OCI-LY1 (cell line): Measurements from ENCODE around the gene RGS7.

ENCODE experiments used
- H2AFZ ChIP-seq: fragments of 200-600 bp; sonication (generic), shearing (Covaris generic); 2 replicates; pipeline ENCODE4 v1.6.0; 2014; ENCODE audit warnings: antibody characterized with exemption, mild to moderate bottlenecking, low read length
- H3F3A ChIP-seq: fragments of 200-600 bp; sonication (generic), shearing (Covaris generic); 2 replicates; pipeline ENCODE4 v1.6.0; 2014; ENCODE audit warnings: mild to moderate bottlenecking, antibody characterized with exemption, low read length, moderate library complexity; ENCODE audit not compliant: insufficient read depth
- H3K27ac ChIP-seq: fragments of 200-600 bp; sonication (generic); 2 replicates; pipeline ENCODE4 v1.5.1; 2014; ENCODE audit warnings: low read length, mixed run types, mild to moderate bottlenecking, low read depth; ENCODE audit not compliant: poor library complexity, severe bottlenecking
- H3K27me3 ChIP-seq: fragments of 200-600 bp; sonication (generic); 2 replicates; pipeline ENCODE4 v1.6.0; 2014; ENCODE audit warnings: antibody characterized with exemption, mild to moderate bottlenecking, low read length, moderate library complexity; ENCODE audit not compliant: insufficient read depth
- H3K36me3 ChIP-seq: fragments of 200-600 bp; sonication (generic); 2 replicates; pipeline ENCODE4 v1.6.1; 2014; ENCODE audit warnings: mild to moderate bottlenecking, antibody characterized with exemption, low read length, moderate library complexity, mixed read lengths; ENCODE audit not compliant: insufficient read depth
- H3K4me1 ChIP-seq: fragments of 200-600 bp; sonication (generic); 2 replicates; pipeline ENCODE4 v1.5.1; 2014; ENCODE audit warnings: mild to moderate bottlenecking, low read length, moderate library complexity; ENCODE audit not compliant: insufficient read depth, severe bottlenecking
- H3K4me2 ChIP-seq: fragments of 200-600 bp; sonication (generic), shearing (Covaris generic); 2 replicates; pipeline ENCODE4 v1.6.1; 2014; ENCODE audit warnings: low read length
- H3K4me3 ChIP-seq: fragments of 200-600 bp; sonication (generic); 2 replicates; pipeline ENCODE4 v1.5.1; 2014; ENCODE audit warnings: low read length, low read depth, mild to moderate bottlenecking, mixed read lengths; ENCODE audit not compliant: poor library complexity, severe bottlenecking
- H3K79me2 ChIP-seq: fragments of 200-600 bp; shearing (Covaris generic); 2 replicates; pipeline ENCODE4 v1.6.1; 2016; ENCODE audit warnings: mixed run types, low read length, mixed read lengths; ENCODE audit not compliant: insufficient read depth
- H3K9ac ChIP-seq: fragments of 200-600 bp; sonication (generic), shearing (Covaris generic); 2 replicates; pipeline ENCODE4 v1.6.1; 2014; ENCODE audit warnings: mild to moderate bottlenecking, low read length, mixed read lengths
- H3K9me2 ChIP-seq: fragments of 200-600 bp; sonication (generic), shearing (Covaris generic); 2 replicates; pipeline ENCODE4 v1.6.1; 2014; ENCODE audit warnings: low read depth, mild to moderate bottlenecking, low read length, mixed read lengths
- H3K9me3 ChIP-seq: fragments of 200-600 bp; shearing (Covaris generic); 2 replicates; pipeline ENCODE4 v1.6.1; 2014; ENCODE audit warnings: low read length, mixed read lengths
- H4K20me1 ChIP-seq: fragments of 200-600 bp; sonication (generic), shearing (Covaris generic); 2 replicates; pipeline ENCODE4 v1.6.0; 2016; ENCODE audit warnings: mild to moderate bottlenecking, low read length; ENCODE audit not compliant: insufficient read depth
- CTCF ChIP-seq: fragments of 200-600 bp; sonication (generic), shearing (Covaris generic); IDR thresholded peaks from 2 replicates; pipeline ENCODE4 v1.5.1; 2017; ENCODE audit warnings: mild to moderate bottlenecking, antibody characterized with exemption, low read length, moderate library complexity, mixed read lengths
- EZH2 ChIP-seq: fragments of 200-600 bp; sonication (generic), shearing (Covaris generic); IDR thresholded peaks from 2 replicates; pipeline ENCODE4 v1.8.0; 2017; ENCODE audit warnings: borderline replicate concordance, mixed run types, mild to moderate bottlenecking, antibody characterized with exemption, low read length, moderate library complexity, mixed read lengths

The RGS7 gene

DNA sequence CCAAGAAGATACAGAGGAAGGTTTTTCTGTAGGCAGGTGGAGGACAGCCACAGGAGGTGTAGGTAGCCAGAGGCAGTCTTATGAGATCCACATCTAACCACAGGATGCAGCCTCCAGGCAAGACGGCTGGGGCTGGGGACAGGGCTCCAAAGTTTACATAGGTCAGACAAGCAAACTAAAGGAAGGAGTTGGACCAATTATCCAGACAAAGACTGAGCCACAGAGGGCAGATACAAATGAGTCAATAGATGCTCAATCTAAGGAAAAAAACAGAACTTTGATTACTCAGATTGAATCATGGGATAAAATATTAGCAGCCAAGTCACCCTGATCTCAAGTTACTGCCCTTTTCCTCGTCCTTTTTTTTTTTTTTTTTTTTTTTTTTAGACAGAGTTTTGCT, 91.6 kb downstream of the RGS7 start:
- peaks cover 3% of the 10 kb centered on the region; the same call in 1 of the 2 replicates for H3K27me3 ChIP-seq
- no peak overlapping the region for H3K27ac ChIP-seq
- H3K9me2 ChIP-seq, result no peaks in the 10 kb centered on the region
- H2AFZ ChIP-seq, result no peak overlapping the region
- TF ChIP-seq CTCF, result no peak
- no peak for TF ChIP-seq EZH2
- no peaks in the 10 kb centered on the region for H3K4me1 ChIP-seq
- no peaks in the 10 kb centered on the region for H3F3A ChIP-seq
- no peak overlapping the region for H3K9ac ChIP-seq
- H3K9me3 ChIP-seq, result no peaks in the 10 kb centered on the region
- H3K4me3 ChIP-seq, result no peak overlapping the region
- H3K4me2 ChIP-seq, result no peak overlapping the region
- no peaks in the 10 kb centered on the region for H4K20me1 ChIP-seq
- no peaks in the 10 kb centered on the region for H3K36me3 ChIP-seq
- no peaks in the 10 kb centered on the region for H3K79me2 ChIP-seq

GRCh38 chr1:241263346-241263745, 93.7 kb downstream of the RGS7 start:
- Histone ChIP-seq H3K79me2 (no peaks in the 10 kb centered on the region), H3K9ac (no peak overlapping the region), H3K36me3 (no peaks in the 10 kb centered on the region), H3K4me3 (no peak overlapping the region), H4K20me1 (no peaks in the 10 kb centered on the region), H3F3A (no peaks in the 10 kb centered on the region), H3K9me2 (no peaks in the 10 kb centered on the region), H3K27me3 (peaks cover 3% of the 10 kb centered on the region; the same call in 1 of the 2 replicates), H3K4me1 (no peaks in the 10 kb centered on the region), H2AFZ (no peak overlapping the region), H3K4me2 (no peak overlapping the region), H3K27ac (no peak overlapping the region), H3K9me3 (no peaks in the 10 kb centered on the region)
- TF ChIP-seq CTCF, result no peak
- no peak for TF ChIP-seq EZH2

- no peak overlapping the region for H3K4me3 ChIP-seq
- no peak overlapping the region for H2AFZ ChIP-seq
- no peak overlapping the region for H3K9ac ChIP-seq
- H3K79me2 ChIP-seq, result no peaks in the 10 kb centered on the region
- no peak overlapping the region for H3K4me2 ChIP-seq
- no peaks in the 10 kb centered on the region for H3K9me2 ChIP-seq
- no peak for TF ChIP-seq EZH2
- TF ChIP-seq CTCF, result no peak
- H4K20me1 ChIP-seq, result no peaks in the 10 kb centered on the region
- H3K4me1 ChIP-seq, result no peaks in the 10 kb centered on the region
- H3K27ac ChIP-seq, result no peak overlapping the region
- no peaks in the 10 kb centered on the region for H3K9me3 ChIP-seq
- no peaks in the 10 kb centered on the region for H3F3A ChIP-seq
- no peaks in the 10 kb centered on the region for H3K27me3 ChIP-seq
- H3K36me3 ChIP-seq, result no peaks in the 10 kb centered on the region
Observed at GRCh38 chr1:241253471-241253870, 103.5 kb downstream of the RGS7 start.
